Measurements from ENCODE around the gene CPNE7.

GRCh38 chr16:89534252-89534756 is 41.3 kb upstream of the CPNE7 start:
- TF ChIP-seq POLR2A (IDR thresholded peaks at IDR 0.05; ENCODE audit: low read length) (no peak), GATA1 (IDR thresholded peaks at IDR 0.05; ENCODE audit: low read depth, low read length) (no peak)

Measured in erythroblast (primary cell).